C4-2B (cell line): ENCODE data around the gene PCDHA1.

Experiments used
- H3K27ac ChIP-seq: fragments of 450-650 bp; 2 replicates; pipeline ENCODE4 v1.5.1; 2017
- CTCF ChIP-seq: fragments of 450-650 bp; conservative IDR thresholded peaks from 2 replicates; pipeline ENCODE4 v1.5.1; 2017; ENCODE audit warnings: mild to moderate bottlenecking
- ZFX ChIP-seq: fragments of 450-650 bp; IDR thresholded peaks from 2 replicates; pipeline ENCODE4 v1.6.1; 2017

The PCDHA1 gene

DNA sequence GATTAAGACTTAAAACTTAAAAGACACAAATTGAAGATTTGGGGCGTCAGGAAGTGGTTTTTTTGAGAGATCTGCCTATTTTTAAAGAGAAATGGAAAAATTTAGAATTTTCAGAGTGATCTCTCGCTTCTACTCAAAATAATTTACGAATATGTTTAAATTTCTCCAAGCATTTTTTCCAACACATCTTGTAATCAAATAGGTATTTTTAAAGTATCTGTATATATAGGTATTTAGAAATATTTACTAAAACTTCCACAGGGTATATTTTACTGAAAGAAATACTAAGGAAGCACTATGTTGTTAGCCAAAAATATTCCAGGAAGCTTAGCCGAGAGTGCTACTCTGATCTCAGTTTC lies 255.5 kb downstream of the PCDHA1 start:
- no peak overlapping the region for H3K27ac ChIP-seq
- peak; percentile 65 for TF ChIP-seq CTCF
- no peak for TF ChIP-seq ZFX

- H3K27ac ChIP-seq, result no peak overlapping the region
- TF ChIP-seq ZFX, result no peak
- no peak for TF ChIP-seq CTCF
These were observed 256.6 kb downstream of the PCDHA1 start for GRCh38 chr5:141042555-141042954.

- TF ChIP-seq ZFX (no peak), CTCF (no peak)
- H3K27ac ChIP-seq, result no peak within 1 kb of the TSS
These were observed 264.9 kb downstream of the PCDHA1 start, which contains the start of gene PCDHB1 for GRCh38 chr5:141050622-141051520. Gene PCDHB1 (plus strand): TSS chr5:141051374. CDS start chr5:141051471, 97 bp downstream.

GRCh38 chr5:141051521-141051866 lies 265.6 kb downstream of the PCDHA1 start:
- no peak for TF ChIP-seq ZFX
- TF ChIP-seq CTCF, result no peak
- H3K27ac ChIP-seq, result no peak overlapping the region
